GM19455 (cell line): ENCODE results near the gene HERC3.

Experiments used
- ATAC-seq: cut with Tn5 transposase; IDR thresholded peaks from one replicate; pipeline ENCODE4 v1.9.1; 2021; ENCODE audit not compliant: unreplicated experiment

The HERC3 gene

DNA sequence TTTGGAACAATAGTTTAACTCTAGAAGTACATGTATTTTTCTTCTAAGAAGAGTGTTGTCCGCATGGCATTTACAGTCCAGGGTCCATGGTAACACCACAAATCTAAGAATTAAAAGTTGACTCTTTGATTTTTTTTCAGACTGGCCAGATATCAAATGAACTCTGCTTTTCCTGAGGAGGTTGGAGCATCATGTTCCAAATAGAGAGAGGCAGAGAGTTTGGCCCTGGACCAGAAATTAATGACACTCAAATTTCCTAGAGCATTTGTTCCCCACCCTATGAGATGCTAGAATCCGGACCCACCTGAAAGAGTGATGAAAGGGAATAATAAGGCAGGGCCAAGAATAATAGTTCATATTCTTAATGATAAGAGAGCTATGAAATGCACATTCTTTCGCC lies 152.3 kb downstream of the HERC3 start:
- ATAC-seq, result no peak

DNA sequence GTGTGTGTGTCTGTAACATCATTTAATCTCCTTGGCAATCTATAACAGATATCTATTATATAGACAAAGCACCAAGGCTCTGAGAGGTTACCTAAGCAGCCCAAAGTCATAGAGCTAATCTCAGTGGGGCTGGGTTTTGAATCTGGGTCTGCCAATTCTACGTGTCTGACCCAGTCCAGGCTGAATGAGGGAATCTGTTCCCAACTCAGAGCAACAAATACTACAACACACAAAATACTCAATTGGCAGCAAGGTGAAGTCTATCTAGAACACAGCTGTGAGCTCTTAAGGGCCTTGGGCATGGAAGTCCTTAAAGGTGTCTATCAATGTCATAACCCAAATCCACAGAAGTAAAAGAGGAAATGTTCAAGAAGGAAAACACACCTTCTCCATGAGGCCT lies 152.9 kb downstream of the HERC3 start:
- ATAC-seq, result no peak

DNA sequence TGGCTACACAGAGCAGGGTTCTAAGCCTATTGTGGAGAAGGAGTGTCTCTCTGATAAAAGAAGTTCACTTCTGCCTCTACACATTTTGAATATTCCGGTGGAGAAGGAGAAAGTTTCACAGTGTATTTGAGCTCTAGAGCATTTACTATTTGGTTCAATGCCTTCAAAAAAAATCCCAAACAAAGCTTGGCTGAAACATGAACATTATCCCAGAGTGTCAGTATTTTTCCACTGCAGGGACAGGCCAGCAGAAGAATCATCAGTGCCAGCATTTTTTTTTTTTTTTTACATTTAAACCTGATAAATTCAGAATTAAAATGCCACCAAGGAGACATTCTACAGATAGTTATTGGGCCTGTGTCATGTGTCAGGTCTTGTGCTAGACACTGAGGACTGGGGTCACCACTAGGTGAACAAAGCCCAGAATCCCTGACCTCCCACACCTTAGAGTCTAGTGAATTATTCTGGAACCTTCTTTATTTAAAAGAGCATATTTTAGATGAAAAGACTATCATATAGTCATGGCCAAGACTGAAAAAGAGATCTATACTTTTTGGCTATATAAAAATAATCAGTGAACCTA lies 153.4 kb downstream of the HERC3 start:
- ATAC-seq, result no peak

DNA sequence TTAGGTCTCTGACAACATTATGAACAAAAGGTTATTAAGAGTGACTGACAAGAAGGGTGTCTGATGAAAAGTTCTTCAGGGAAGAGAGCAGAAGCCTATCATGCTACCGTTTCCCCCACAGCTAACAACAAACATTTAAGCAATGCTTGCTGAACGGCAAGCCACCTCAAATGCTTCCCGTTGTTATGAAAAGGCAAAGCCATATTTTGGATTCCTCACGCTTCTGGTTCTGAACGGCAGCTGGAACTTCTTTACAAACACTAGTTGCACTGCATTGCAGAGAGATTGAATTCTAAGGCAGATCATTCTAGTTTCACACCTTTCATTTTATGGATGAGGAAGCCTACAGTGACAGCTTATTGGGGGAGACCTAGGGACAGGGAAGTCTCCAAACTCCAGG lies 153.9 kb downstream of the HERC3 start:
- no peak for ATAC-seq

DNA sequence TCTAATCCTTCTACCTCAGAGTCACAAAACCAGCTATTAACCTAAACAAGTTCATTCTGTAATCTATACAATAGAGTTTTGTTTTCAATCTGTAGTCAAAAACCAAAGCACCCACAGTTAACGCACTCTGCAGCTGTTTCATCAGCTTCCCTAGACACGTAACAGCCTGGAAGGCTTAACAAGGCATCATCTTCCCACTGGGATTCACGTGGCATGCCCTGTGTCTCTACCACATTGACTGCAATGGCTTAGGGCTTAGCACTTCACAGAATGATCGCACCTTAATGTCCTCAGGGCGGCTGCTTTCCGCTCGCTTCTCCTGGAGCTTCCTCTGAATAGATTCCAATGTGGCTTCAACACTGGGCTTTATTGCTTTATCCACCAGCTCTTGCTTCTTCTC lies 155.1 kb downstream of the HERC3 start:
- ATAC-seq, result no peak

DNA sequence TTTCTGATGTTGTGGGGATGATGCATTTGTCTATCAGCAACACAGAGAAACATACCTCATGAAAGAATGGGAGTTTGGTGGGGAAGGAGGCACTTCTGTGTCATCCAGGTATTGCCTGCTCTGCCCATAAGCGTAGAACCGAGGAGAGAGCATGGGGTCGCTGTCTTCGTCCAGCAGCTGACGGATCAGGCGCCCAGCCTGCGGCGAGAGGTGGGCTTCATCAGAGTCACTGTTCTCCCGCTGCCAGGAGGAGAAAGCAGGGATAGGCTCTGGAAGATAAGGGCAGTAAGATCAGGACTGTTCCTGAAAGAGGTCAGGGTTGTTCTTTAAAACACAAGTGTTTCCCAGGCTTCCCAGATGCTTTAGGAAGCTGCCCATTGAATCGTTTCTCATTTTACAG lies 158.1 kb downstream of the HERC3 start:
- ATAC-seq, result no peak

DNA sequence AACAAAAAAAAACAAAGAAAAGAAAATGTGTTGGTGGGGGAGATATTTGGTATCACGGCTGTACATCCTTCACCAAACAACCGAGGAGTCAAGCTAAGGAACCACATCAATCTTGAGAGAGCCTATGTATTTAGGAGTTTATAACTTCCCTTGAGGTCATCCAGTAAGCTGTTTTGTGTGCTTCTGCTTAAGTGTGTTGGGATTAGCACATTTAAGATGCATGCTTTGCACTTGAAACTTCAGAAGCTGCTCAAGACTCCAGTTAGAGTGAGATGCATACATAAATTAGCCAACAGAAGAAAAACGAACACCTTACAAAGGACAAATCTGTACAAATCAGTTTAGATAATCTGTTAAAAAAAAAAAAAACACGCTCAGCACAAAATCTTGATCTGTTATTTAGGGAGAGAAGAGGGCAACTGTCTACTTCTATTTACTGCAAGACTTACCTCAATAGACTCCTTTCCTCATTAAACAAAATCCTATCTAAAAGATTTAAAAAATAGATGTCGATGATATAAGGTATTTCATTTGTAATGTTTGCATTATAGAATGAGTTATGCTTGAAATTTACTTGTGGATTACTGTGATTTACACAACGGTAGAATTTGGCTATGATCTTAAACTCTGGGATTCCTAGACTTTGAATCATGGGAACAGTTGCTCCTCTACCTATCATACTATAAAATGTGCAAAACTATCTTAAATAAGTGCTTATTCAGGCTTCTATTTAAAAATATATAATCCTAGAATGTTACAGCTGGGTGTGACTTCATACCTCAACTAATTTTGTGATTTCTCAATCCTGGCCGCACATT lies 159.2 kb downstream of the HERC3 start:
- no peak for ATAC-seq

DNA sequence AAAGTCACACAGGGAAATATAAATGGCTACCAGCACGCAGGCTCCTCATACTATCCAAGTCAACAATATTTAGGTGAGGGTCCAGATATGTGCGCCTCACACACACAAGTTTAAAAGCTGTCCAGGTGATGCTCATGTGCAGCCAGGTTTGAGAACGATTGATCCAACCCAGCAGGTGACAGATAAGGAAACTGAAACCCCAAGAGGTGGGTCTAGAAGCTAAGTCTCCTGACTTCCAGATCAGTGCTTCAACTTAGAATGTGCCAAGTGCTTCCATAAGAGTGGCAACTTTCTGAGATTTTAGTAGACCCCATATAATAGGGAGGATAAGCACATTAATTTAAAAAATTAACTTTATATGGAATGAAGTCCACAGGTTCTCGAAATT lies 159.8 kb downstream of the HERC3 start:
- ATAC-seq, result no peak

DNA sequence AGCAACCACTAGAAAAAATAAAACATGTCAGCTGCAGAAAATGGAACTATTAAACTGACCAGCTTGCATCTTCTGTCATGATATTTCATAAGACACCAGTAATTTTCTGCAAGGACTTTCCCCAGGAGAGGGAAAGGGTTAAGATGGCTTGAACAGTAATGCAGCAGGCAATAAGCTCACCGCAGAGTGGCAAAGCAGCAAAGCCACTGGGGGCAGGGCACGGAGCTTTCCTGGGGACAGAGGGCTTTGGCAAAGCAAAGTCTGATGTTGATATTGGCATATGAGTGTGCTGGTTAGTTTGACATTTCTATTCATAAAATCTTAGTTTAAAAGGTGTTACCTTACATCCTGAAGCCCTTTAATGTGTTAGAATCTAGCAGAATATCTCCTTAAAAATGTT lies 160.5 kb downstream of the HERC3 start:
- no peak for ATAC-seq

DNA sequence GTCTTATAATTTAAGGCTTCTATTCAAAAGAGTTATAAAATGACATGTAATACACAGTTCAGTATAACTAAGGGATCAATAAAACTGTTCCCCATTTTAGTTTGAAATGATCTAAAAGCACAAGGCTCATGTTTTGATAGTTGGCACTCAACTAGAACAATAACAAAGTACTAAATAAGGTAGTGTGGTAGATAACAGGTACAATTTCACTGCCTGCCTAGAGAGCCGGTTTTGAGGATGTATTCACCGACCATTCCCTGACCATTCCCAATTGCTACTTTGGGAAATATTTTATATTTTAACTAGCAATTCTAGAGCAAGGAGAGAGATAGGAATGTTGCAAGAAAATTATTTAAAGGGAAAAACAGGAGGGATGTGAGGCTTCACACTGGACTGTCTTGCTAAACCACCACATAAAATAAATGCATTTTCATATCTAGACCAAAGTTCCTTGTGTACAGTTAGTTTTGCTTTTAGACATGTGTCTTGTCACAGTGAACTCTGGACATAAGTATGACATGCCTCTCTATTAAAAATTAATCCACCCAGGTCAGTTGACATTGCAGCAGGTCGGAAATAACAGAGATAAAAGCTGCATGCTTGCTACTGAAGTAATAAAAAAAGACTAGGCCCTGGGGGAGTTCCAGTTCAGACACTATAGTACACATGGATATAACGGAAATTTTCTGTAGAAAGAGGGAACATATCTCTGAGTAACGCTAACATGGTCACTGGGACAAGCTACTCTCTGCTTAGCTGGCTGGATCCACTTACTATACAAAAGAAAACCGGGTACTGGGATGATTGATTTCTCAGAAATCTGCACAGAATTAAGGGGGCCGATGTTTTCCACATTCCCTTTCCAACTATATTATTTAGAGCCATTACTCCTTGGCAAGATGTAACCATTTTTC lies 161.6 kb downstream of the HERC3 start:
- ATAC-seq, result no peak

DNA sequence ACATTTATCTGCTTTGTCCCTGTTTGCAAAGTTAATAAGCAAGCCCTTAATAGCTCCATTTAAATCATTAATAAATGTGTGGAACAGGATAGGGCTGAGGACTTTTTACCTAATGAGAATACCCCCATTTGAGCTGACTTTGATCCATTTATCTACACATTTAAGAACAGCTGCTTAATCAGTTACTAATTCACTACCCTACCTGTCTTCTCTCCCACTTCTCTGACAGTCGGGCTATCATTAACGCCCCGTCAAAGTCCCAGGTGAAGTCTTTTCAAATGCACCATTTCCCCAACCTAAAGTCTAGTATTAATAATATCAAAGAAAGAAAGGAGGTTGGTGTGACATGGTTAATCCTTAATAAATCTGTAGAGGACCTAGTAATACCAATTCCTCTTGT lies 162.5 kb downstream of the HERC3 start:
- ATAC-seq, result no peak

DNA sequence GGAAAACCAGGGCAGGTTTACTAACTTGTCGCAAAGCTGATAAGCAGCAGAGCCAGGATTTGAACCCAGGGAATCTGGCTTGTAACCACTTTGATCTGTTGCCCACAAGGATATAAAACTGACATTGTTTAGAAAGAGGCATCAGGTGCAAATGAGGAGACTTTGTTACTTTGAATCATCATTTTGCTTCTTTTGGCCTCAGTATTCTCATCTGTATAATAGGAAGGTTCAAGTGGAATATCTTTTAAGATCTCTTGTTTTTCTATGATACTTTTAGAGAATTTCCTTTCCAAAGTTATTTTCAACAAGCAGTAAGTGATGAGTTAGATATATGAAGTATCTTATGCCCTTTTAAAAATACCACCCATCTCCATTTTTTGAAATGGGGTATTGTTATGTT lies 163.2 kb downstream of the HERC3 start:
- no peak for ATAC-seq

DNA sequence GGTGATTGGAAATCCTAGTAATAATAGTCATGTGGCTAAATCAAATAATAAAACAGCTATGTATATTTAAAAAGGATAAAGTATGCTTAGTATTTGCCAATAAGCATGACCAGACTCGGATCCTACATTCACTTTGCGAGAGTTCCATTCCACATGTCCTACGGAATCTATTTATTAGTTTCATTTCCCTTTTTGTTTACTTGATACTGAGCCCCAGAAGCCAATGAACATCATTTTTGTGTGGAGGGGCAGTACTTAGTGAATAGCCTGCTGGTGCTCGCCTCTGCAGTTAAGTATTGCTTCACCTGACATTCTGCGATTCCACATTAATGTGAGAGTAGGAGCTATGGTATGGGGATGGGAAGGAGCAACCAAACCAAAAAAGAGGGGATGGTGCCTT lies 163.9 kb downstream of the HERC3 start:
- ATAC-seq, result no peak

DNA sequence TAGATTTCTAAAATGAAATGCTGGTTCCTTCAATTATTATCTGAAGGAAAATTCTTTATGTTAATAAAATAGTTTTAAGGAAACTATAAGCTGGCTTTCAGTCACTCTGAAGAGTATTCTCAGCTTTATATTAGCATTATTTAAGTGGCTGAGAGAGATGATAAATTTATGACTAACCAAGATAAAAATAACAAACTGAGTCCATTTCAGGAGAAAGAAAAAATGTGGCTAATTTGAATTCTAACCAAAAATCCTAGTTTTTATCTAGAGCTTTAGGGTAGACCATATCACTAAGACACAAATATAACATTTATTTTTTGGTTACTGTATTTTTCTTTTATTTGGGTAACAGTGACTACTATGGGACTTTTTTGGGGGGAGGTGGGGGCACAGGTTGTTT lies 164.8 kb downstream of the HERC3 start:
- no peak for ATAC-seq

DNA sequence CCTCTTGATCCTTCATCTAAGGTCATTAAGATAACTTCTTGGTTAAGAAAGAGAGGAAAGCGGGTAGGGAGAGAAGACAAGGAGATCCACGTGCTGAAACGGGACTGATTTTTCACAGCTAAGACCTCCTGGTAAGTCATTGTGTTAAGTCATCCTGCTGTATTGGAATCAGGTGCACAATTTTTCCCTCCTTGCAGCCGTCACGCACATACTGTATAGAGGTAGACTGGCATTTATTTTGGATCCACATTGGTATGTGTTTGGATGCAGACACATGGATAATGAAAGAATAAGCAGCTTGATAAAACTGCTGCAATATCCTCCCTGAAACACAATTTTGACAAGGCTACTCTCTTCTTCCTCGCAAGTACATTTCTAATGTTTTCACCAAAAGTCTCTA lies 165.5 kb downstream of the HERC3 start:
- ATAC-seq, result no peak
